ENCODE measurements around the gene PTPRN2. TPM values are rescaled to one million over a fixed set of nuclear protein-coding genes. Genes with fewer than 3 reads are reported as not detected.

PTPRN2 gene
- total RNA-seq, 8 experiments from 2014 or later = 0.10 to 19.7 (median 10.8) TPM; not detected in 1

GRCh38 chr7:158489462-158490155 is 98.0 kb downstream of the PTPRN2 start:
- no peak overlapping the region for H3K4me3 ChIP-seq
- 90 to 100% (median 93%) methylated on average over 1 to 13 of the region's 51 CpGs; no CpG with 5 or more reads in 6 of the 10 experiments for WGBS, 10 experiments
- peaks cover 8 to 39% of the 10 kb centered on the region in 2 donors for H3K4me1 ChIP-seq (replicated peaks in 1 of 2)
- in situ Hi-C loops (cut with MboI; ENCODE audit: low pct_unique_long_range_greater_than_20kb in 2 of 9, low sequenced_read_pairs in 9 of 9, unreplicated experiment in 9 of 9) = no loop called here
- H3K27ac ChIP-seq = peak overlapping the region in 1 of 2 donors; percentile 78
- no peak for ATAC-seq (replicated peaks in 6 of 8)

DNA sequence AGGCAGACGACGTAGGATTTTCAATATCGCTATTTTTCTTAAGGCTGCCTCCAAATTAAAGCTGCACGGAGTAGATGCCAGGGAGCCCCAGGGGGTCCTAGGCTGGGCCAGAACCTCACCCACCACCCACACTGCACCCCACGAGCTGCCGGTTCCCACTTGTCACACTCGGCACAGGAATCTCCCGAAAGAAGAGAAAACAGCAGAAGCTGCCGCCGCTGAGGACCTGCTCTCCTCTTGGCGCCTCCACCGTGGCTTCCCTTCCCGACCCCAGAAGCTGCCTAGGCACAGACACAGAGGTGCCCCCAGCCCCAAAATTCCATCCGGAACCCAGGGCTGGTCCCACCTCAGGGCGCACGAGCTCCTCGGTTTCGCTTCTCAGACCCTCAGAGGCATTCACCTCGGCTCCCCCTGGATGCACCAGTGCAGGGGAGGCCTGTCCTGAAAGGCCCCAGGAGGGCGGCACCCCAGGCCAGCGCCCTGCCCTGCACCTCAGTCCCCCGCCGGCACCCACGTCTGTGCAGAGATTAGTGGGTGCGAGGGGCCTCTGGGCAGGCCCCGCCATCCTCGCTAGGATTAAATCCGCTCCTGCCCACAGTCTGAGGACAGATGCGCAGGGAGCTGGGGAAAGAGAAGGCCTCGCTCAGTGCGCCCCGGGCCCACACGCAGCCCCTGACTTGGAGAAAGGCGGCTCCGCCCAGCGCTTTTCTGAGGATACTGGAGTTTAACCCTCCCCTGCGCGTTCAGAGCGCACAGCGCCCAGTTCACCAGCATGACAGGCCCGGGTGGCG is 99.2 kb downstream of the PTPRN2 start:
- peak in 1 of 8 experiments; percentile 15 for ATAC-seq (replicated peaks in 6 of 8)
- H3K4me3 ChIP-seq = no peak overlapping the region
- H3K4me1 ChIP-seq (replicated peaks in 1 of 2) = peaks cover 12 to 43% of the 10 kb centered on the region in 2 donors
- in situ Hi-C loops (cut with MboI; ENCODE audit: low pct_unique_long_range_greater_than_20kb in 2 of 9, low sequenced_read_pairs in 9 of 9, unreplicated experiment in 9 of 9) = no loop called here
- peak overlapping the region; percentile 66 to 78 for H3K27ac ChIP-seq
- WGBS, 10 experiments = 35 to 93% (median 88%) methylated on average over 3 to 11 of the region's 42 CpGs; no CpG with 5 or more reads in 4 of the 10 experiments

DNA sequence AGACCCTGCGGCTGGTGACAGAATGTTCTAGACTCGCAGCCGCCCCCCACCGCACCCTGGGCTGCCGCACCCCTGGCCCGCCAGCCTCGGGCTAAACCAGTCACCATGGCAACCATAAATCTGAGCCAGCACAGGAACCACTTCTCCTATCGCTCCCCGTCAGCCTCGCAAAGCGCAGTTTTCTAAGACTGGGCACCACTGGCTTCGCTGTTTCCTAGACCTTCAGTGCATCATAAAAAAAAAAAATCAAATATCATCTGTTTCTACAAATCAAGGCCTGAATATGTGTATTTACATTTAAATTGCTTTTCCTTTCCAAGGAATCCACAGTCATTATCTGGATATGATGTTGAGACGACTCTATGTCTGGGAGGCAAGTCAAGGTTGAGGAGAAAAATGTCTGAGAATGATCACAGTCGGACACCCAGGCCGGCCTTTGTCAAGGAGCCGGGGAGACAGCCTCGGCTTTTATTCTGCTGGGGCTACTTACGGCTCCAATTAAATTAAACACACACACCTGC is 99.9 kb downstream of the PTPRN2 start:
- Histone ChIP-seq H3K27ac (peak overlapping the region; percentile 66 to 78), H3K4me3 (no peak overlapping the region), H3K4me1 (replicated peaks in 1 of 2) (peaks cover 13 to 46% of the 10 kb centered on the region in 2 donors)
- WGBS, 10 experiments = 0 to 80% (median 47%) methylated on average over 1 to 13 of the region's 18 CpGs; no CpG with 5 or more reads in 2 of the 10 experiments
- in situ Hi-C loops (cut with MboI; ENCODE audit: low pct_unique_long_range_greater_than_20kb in 2 of 9, low sequenced_read_pairs in 9 of 9, unreplicated experiment in 9 of 9) = no loop called here
- ATAC-seq (replicated peaks in 6 of 8) = peak in 5 of 8 experiments; percentile 66 to 87 (median 84)

DNA sequence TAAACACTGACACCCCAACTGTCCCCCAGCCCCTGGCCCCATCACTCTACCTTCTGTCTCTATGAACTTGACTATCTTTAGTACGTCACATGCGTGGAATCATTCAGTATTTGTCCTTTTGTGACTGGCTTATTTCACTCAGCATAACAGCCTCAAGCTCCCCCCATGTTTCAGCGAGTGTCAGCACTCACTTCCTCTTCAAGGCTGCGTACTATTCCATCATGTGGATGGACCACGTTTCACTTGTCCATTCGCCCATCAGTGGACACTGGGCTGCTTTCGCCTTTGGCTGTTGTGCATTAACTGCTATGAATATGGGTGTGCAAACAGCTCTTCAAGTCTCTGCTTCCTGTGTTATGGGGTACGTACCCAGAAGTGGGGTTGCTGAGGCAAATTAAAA is 100.7 kb downstream of the PTPRN2 start:
- ATAC-seq (replicated peaks in 6 of 8) = no peak

GRCh38 chr7:158484801-158485531 is 102.7 kb downstream of the PTPRN2 start:
- peaks cover 13 to 51% of the 10 kb centered on the region in 2 donors for H3K4me1 ChIP-seq (replicated peaks in 1 of 2)
- in situ Hi-C loops (cut with MboI; ENCODE audit: low pct_unique_long_range_greater_than_20kb in 2 of 9, low sequenced_read_pairs in 9 of 9, unreplicated experiment in 9 of 9) = no loop called here
- ATAC-seq (replicated peaks in 6 of 8) = no peak
- no peak overlapping the region for H3K4me3 ChIP-seq
- 14 to 100% (median 97%) methylated on average over 1 to 6 of the region's 50 CpGs; no CpG with 5 or more reads in 5 of the 10 experiments for WGBS, 10 experiments
- no peak overlapping the region for H3K27ac ChIP-seq

More for the DNA sequence above, 100.7 kb downstream of the PTPRN2 start:
- Histone ChIP-seq H3K4me3 (no peak overlapping the region), H3K4me1 (replicated peaks in 1 of 2) (peaks cover 13 to 50% of the 10 kb centered on the region in 2 donors), H3K27ac (peak overlapping the region in 1 of 2 donors; percentile 78)
- 20 to 96% (median 85%) methylated on average over 1 to 8 of the region's 8 CpGs; no CpG with 5 or more reads in 1 of the 10 experiments for WGBS, 10 experiments
- in situ Hi-C loops (cut with MboI; ENCODE audit: low pct_unique_long_range_greater_than_20kb in 2 of 9, low sequenced_read_pairs in 9 of 9, unreplicated experiment in 9 of 9) = no loop called here

DNA sequence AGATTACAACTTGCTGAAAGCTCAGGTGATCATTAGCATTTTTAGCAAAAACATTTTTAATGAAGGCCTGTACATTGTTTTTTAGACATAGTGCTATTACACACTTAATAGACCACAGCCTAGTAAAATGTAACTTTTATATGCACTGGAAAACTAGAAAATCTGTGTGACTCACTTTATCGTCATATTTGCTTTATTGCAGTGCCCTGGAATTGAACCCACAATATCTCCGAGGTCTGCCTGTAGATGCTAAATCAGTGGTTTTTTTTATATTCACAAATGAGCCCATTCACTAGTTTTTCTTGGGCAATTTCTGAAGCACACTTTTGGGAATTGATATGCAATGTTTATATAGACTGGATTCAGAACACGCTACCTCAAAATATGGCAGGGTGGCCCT is 105.1 kb downstream of the PTPRN2 start:
- ATAC-seq (replicated peaks in 6 of 8) = peak in 1 of 8 experiments; percentile 59
- Histone ChIP-seq H3K4me1 (replicated peaks in 1 of 2) (peaks cover 8 to 32% of the 10 kb centered on the region in 2 donors), H3K4me3 (no peak overlapping the region), H3K27ac (peak overlapping the region in 1 of 2 donors; percentile 7)
- in situ Hi-C loops (cut with MboI; ENCODE audit: low pct_unique_long_range_greater_than_20kb in 2 of 9, low sequenced_read_pairs in 9 of 9, unreplicated experiment in 9 of 9) = no loop called here
- 17 to 100% (median 74%) methylated on average over 1 to 3 of the region's 3 CpGs; no CpG with 5 or more reads in 1 of the 10 experiments for WGBS, 10 experiments

DNA sequence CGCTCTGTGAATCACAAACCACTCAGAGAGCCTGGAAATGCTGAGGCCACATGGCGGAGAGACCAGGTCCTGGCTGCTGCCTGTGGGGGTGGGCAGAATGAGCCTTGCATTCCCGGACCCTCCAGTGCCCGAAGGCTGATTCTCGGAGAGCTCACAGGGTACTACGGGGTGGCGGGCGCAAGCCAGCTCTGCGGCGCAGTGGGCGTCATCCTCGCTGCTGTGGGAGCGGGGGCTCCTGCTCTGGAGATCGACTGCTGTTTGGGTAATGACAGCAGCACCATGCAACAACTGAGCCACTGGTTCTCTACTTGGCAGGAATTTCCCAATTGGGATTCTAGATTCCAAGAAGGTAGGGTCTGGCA is 108.0 kb downstream of the PTPRN2 start:
- no peak for ATAC-seq (replicated peaks in 6 of 8)
- no peak overlapping the region for H3K4me3 ChIP-seq
- H3K27ac ChIP-seq = no peak overlapping the region
- H3K4me1 ChIP-seq (replicated peaks in 1 of 2) = peaks cover 5 to 24% of the 10 kb centered on the region in 2 donors
- in situ Hi-C loops (cut with MboI; ENCODE audit: low pct_unique_long_range_greater_than_20kb in 2 of 9, low sequenced_read_pairs in 9 of 9, unreplicated experiment in 9 of 9) = no loop called here
- 27 to 100% (median 60%) methylated on average over 1 to 8 of the region's 14 CpGs; no CpG with 5 or more reads in 2 of the 10 experiments for WGBS, 10 experiments

DNA sequence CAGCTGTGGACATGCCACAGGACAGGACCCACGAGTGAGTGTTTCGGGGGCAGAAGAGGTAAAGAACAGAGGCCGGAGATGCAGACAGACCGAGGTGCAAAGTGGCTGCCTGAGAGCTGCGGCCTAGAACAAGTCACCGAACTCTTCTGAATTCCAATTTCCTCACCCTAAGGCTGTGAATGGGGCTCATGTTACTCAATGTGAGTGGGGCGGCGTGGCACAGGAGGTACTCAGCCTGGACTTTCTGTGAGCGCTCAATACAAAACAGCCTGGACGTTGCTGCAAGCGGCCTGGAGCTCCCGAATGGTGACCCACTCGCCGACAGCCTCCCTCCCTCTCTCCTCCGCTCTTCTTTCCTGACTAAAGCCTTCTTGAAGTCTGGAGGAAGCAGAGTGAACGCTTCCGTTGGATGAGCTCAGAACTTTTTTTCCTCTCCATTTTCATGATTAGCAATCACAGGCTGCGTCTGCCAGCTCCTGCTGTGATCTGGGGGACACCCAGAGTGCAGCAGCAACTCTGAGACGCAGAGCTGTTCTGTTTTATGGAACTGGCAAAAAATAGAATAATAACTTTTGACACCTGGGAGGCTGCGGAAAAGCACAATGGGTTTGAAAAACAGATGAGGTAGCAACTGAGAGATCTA is 108.5 kb downstream of the PTPRN2 start:
- 0 to 80% (median 62%) methylated on average over 1 to 8 of the region's 20 CpGs; no CpG with 5 or more reads in 3 of the 10 experiments for WGBS, 10 experiments
- no peak for ATAC-seq (replicated peaks in 6 of 8)

DNA sequence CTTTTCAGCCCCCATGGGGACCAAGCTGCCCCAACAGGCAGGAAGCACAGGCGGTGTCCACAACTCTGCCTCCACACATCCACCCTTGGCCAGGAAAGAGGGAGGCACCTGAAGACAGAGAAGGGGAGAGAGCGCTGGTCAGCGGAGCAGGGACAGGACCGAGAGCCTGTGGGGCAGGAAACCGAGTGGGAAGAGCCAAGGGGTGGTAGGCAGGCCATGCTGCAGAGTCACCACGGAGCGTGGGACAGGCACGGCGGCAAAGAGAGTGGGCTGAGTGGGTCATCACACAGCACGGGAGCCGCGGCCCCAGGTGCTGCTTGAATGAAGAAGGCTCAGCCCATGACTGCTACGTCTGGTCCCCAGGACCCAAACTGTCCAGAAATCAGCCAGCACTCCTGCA is 109.8 kb downstream of the PTPRN2 start:
- Histone ChIP-seq H3K4me3 (no peak overlapping the region), H3K4me1 (replicated peaks in 1 of 2) (peaks cover 7 to 29% of the 10 kb centered on the region in 2 donors), H3K27ac (no peak overlapping the region)
- 0 to 100% (median 73%) methylated on average over 1 to 5 of the region's 13 CpGs; no CpG with 5 or more reads in 5 of the 10 experiments for WGBS, 10 experiments
- in situ Hi-C loops (cut with MboI; ENCODE audit: low pct_unique_long_range_greater_than_20kb in 2 of 9, low sequenced_read_pairs in 9 of 9, unreplicated experiment in 9 of 9) = no loop called here
- ATAC-seq (replicated peaks in 6 of 8) = no peak

More for the DNA sequence above, 108.5 kb downstream of the PTPRN2 start:
- no peak overlapping the region for H3K4me3 ChIP-seq
- in situ Hi-C loops (cut with MboI; ENCODE audit: low pct_unique_long_range_greater_than_20kb in 2 of 9, low sequenced_read_pairs in 9 of 9, unreplicated experiment in 9 of 9) = no loop called here
- H3K4me1 ChIP-seq (replicated peaks in 1 of 2) = peaks cover 5 to 24% of the 10 kb centered on the region in 2 donors
- H3K27ac ChIP-seq = no peak overlapping the region

DNA sequence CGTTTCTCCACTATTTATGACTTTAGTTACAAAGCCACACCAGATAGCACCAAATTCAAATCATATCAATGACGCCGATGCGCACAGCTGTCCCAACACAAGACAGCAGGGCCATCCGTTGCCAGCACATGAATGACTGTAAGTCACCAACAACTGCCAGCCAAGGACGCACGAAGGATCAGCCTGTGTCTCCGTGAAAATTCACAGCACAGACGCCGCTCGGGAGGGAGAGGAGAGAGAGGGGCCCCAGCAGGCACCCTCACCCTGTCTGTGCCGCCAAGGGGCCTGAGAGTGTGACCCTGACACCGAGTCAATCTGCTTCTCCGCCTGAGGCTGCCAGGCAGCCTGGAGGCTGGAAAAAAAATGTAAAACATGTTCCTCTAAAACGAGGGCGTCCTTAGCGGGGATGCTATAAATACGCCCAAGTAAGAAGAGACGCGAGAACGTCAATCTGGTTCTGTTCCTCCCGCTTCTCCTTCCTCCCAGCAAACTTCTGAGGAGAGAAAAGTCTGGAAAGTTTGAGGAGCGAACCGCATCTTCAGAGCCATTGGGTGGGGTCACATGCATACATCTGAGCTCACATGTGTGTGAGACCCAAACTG is 111.2 kb downstream of the PTPRN2 start:
- Histone ChIP-seq H3K4me3 (no peak overlapping the region), H3K4me1 (replicated peaks in 1 of 2) (peaks cover 17 to 33% of the 10 kb centered on the region in 2 donors), H3K27ac (no peak overlapping the region)
- ATAC-seq (replicated peaks in 6 of 8) = no peak
- WGBS, 10 experiments = 20 to 87% (median 62%) methylated on average over 1 to 15 of the region's 24 CpGs; no CpG with 5 or more reads in 1 of the 10 experiments
- in situ Hi-C loops (cut with MboI; ENCODE audit: low pct_unique_long_range_greater_than_20kb in 2 of 9, low sequenced_read_pairs in 9 of 9, unreplicated experiment in 9 of 9) = no loop called here

- WGBS, 10 experiments = 34 to 91% (median 85%) methylated on average over 1 to 4 of the region's 6 CpGs; no CpG with 5 or more reads in 6 of the 10 experiments
- in situ Hi-C loops (cut with MboI; ENCODE audit: low pct_unique_long_range_greater_than_20kb in 2 of 9, low sequenced_read_pairs in 9 of 9, unreplicated experiment in 9 of 9) = no loop called here
- Histone ChIP-seq H3K4me3 (no peak overlapping the region), H3K27ac (no peak overlapping the region), H3K4me1 (replicated peaks in 1 of 2) (peaks cover 17 to 33% of the 10 kb centered on the region in 2 donors)
- ATAC-seq (replicated peaks in 6 of 8) = no peak
Measured at GRCh38 chr7:158475679-158476052, 112.0 kb downstream of the PTPRN2 start.
